GM19351 (cell line): ENCODE data around the gene SMARCB1.

Experiments
- ATAC-seq: cut with Tn5 transposase; IDR thresholded peaks from one replicate; pipeline ENCODE4 v1.9.1; 2021; ENCODE audit warnings: mild to moderate bottlenecking, moderate library complexity; ENCODE audit not compliant: unreplicated experiment

The SMARCB1 gene

DNA sequence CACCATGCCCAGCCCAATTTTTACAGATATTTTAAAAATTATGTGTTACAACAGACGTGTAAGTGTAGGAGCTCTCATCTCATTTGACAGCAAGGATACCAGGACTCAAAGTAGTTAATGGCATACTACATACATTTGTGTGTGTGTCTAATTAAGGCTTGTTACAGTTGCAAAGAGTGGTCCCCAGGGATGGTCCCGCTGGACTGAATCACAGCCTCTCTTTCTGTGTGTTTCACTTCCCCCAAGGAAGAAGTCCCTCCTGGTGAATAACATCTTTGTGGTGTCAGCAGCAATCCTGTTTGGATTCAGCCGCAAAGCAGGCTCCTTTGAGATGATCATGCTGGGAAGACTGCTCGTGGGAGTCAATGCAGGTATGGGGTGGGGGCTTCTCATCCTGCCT is 88.1 kb downstream of the SMARCB1 start:
- ATAC-seq: no peak

DNA sequence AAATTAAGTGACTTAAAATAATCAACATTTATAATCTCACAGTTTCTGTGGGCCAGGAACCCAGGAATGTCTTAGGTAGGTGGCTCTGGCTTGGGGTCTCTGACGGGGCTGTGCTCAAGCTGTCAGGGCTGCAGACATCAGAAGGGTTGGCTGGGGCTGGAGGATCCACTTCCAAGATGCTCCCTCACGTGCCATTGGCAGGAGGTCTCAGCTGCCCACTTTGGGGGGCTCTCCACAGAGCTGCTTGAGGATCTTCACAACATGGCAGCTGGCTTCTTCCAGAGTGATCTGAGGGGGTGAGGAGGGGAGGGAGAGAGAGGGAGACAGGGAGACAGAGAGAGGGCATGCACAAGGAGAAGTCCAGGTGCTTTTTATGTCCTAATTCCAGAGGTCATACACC is 89.0 kb downstream of the SMARCB1 start:
- no peak for ATAC-seq

DNA sequence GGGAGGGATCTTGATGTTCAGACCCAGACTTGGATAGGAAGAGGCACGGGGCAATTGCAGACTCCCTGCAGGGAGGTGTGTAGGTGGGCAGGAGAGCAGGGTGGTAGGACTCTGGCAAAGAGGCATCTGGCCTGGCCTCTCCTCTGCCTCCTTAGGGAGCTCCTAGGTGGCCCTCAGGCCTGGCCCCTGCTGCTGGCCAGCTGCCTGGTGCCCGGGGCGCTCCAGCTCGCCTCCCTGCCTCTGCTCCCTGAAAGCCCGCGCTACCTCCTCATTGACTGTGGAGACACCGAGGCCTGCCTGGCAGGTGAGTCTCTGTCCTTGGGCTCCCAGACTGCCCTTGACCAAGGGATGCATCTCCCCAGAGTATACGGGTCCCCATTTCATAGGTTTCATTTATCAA is 90.8 kb downstream of the SMARCB1 start:
- ATAC-seq: no peak

DNA sequence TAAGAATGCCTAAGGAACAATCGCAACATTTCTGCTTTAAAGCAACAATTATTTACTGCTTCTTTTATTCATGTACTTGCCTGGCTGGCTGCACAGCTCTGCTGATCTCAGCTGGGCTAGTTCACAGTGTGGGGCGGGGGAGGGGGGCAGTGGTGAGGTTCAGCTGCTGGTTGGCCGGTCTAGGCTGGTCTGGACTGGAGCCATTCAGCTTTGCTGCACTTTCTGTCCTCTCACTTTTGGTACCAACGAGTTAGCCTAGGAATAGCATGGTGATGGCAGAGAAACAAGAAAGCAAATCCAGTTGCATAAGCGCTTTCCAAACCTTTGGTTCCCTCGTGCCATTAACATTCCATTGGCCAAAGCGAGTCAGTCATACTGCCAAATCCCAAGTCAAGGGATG is 91.5 kb downstream of the SMARCB1 start:
- no peak for ATAC-seq

DNA sequence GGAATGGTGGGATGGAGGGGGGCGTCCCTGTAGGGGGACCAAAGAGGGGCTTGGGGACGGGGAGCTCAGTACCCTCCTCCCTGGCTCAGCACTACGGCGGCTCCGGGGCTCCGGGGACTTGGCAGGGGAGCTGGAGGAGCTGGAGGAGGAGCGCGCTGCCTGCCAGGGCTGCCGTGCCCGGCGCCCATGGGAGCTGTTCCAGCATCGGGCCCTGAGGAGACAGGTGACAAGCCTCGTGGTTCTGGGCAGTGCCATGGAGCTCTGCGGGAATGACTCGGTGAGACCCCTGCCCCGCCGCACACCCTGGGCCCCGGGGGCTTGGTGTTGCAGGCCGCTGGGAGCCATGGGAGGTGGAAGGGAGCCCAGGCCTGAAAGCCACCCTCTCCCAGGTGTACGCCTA is 95.6 kb downstream of the SMARCB1 start:
- no peak for ATAC-seq

DNA sequence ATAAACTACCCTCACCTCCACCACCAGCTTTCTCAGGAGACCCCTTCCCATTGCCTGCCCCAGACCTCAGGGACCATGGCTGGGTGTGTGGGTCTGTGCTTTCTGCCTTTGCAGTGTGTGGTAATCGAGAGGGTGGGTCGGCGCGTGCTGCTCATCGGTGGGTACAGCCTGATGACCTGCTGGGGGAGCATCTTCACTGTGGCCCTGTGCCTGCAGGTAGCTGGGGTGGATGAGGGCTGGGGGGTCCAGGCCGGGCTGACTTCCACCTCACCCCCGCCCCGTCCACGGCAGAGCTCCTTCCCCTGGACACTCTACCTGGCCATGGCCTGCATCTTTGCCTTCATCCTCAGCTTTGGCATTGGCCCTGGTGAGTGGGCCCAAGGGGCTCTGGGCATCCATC is 96.9 kb downstream of the SMARCB1 start:
- no peak for ATAC-seq

DNA sequence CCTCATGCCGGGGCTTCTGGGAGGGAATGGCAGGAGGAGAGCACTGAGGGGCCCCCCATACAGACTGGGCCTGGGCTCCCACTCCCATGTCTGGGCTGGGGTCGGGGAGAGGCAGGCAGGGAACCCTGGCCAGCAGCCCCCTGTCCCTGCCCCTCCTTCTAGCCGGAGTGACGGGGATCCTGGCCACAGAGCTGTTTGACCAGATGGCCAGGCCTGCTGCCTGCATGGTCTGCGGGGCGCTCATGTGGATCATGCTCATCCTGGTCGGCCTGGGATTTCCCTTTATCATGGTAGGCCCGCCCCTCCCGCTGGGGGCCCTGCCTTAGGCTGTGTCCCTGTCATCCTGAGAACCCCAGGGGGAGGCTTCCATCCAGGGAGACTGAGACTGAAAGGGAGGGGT is 97.4 kb downstream of the SMARCB1 start:
- ATAC-seq: no peak
